GM21515 (cell line): ENCODE measurements around the gene HDAC8.
"Not testable (repeated sequence)": the region's sequence is repeated elsewhere in the genome, so short reads cannot be mapped to it uniquely, and the experiment has no call there.

Experiments
- ATAC-seq: cut with Tn5 transposase; IDR thresholded peaks from one replicate; pipeline ENCODE4 v1.9.1; 2021; ENCODE audit not compliant: unreplicated experiment

The HDAC8 gene

DNA sequence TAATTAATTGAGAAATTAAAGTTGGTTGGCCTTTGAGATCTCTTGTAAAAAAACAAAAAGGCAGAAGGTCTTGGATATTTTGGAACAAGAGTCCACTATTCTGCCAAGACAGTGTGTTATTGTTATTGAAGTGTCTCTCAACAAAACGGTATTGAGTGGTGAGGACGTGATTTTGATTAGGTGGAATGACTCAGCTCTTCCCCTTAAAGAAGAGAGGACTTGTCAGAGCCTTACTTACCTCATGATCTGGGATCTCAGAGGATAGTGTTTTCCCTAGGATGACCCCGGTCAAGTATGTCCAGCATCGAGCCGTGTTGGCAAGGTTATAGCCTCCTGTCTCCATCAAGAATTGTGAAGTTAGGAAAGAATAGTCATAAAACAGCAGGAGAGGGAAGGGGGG, 110.9 kb downstream of the HDAC8 start:
- ATAC-seq = no peak

DNA sequence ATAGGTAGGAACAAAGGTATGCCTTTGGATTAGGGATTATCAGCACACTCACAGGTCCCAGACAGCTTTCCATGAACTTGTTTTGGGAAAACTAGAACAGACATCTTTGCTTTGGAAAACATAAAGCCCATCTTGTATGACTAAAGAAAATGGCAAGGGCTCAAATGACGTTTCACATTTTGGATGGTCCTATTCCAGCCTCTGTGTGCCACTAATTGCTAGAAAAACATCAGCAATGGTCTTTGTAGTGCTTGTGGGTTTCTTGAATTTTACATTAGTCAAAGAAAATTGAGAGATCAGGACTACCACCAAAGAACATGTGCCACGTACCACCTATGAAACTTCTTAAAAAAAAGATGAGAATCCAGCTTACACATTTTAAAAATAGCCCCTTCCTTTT, 111.4 kb downstream of the HDAC8 start:
- ATAC-seq = no peak

DNA sequence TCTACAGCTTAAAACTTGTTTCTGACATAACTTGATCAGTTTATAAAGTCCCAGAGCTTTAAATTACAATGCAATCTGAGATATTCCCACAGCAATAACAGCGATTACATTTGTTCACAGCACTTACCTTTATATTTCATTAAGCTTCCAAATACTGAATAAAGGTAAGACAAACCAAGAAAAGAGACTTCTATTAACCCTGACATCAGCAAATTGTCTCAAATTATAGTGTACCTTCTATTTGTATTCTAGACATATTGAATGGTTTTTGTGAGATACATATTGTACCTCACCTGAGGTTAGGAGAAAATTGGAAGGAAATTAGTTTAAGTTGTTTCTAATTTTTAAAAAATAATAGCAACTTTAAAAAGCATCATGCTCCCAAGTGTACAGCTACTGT, 111.9 kb downstream of the HDAC8 start:
- no peak for ATAC-seq

DNA sequence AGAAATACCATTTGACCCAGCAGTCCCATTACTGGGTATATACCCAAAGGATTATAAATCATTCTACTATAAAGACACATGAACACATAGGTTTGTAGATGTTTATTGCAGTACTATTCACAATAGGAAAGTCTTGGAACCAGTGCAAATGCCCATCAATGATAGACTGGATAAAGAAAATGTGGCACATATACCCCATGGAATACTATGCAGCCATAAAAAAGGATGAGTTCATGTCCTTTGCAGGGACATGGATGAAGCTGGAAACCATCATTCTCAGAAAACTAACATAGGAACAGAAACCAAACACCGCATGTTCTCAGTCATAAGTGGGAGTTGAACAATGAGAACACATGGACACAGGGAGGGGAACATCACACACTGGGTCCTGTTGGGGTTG, 123.6 kb downstream of the HDAC8 start:
- not testable (repeated sequence) for ATAC-seq

DNA sequence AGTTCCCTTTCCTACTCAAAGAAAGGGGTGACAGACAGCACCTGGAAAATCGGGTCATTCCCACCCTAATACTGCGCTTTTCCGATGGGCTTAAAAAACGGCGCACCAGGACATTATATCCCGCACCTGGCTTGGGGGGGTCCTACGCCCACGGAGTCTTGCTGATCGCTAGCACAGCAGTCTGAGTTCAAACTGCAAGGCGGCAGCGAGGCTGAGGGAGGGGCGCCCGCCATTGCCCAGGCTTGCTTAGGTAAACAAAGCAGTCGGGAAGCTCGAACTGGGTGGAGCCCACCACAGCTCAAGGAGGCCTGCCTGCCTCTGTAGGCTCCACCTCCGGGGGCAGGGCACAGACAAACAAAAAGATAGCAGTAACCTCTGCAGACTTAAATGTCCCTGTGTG, 131.9 kb downstream of the HDAC8 start:
- ATAC-seq = not testable (repeated sequence)

DNA sequence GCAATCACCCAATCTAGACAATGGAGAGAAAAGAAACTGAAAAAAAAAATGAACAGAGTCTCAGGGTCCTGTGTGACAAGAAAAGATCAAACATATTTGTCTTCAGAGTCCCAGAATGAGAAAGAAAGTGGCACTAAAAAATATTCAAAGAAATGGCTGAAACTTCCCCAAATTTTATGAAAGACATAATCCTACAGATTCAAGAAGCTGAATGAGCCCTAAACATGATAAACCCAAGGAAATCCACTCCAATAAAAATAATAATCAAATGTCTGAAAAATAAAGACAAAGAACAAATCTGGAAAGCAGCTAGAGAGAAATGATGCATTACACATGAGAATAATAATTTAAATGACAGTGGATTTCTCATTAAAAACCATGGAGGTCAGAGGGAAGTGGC, 136.6 kb downstream of the HDAC8 start:
- no peak for ATAC-seq

DNA sequence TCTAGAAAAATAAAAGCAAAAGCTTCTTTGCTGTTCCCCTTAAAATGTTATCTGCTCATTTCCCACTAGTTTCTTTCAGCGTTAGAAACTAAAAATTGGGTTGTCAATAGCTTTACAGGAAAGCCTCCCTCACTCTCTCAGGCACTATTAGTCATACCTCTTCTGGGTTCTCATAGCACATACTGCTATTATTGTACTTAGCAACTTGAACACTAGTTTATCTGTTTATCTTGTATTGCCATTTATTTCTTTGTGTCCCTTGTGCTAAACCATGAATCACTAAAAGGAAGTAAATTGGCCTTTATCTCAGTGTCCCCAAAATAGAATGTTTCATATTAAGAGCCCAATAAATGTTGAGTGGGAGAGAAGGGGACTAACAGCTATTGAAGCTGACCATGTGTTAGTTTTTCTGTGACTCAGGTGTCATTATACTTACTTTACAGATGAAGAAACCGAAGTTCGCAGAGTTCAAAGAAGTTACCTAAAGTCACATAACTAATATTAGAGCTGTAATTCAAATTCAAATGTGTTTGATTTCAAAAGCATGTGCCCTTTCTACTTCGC, 142.2 kb downstream of the HDAC8 start:
- ATAC-seq = no peak

DNA sequence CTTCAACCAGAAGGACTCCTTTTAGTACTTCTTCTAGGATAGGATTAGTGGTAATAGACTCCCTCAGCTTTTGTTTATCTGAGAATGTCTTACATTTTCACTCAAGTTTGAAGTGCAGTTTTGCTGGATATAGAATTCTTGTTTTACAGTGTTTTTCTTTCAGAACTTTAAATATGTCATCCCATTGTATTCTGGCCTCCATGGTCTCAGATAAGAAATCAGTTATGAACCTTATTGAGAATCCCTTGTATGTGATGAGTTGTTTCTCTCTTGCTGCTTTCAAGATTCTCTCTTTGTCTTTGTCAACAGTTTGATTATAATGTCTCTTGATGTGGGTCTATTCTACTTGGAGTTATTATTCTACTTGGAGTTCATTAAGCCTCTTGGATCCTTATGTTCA, 150.8 kb downstream of the HDAC8 start:
- no peak for ATAC-seq

DNA sequence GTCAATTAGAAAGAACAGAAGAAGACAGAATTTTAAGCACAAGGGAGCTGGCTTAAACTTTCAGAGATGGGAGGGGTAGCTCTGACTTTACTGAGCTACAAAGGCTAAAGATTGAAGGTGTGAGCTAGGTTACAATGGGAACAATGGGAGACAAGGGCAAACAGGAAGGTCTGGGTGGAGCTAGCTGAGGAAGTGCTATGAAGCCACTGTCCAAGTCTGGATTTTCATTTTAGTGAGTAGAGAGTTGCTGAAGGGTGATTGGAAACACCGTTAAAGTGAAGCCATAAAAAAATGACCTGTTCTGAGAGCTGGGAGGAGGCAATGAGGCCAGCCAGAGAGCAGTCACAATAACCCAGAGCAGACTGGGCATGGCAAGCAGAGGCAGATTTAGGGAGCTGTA, 162.7 kb downstream of the HDAC8 start:
- ATAC-seq = no peak

DNA sequence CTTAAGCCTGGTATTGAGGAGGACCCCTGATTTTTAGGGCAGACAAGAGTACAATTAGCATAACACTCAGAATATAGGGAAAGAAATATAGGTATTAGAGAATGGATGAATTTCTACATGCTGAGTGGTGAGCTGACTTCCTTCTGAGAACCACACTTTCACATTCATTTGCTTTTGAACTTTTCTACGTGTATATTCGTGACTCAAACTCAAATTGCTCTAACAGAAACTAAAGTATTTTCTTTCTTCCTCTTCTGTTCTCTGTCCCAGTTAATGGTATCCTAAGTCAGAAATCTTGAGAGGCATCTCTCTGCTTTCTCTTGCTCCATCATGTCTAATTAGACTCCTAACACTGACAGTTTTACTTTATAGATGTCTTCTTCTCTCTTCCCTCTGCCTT, 163.8 kb downstream of the HDAC8 start:
- no peak for ATAC-seq

DNA sequence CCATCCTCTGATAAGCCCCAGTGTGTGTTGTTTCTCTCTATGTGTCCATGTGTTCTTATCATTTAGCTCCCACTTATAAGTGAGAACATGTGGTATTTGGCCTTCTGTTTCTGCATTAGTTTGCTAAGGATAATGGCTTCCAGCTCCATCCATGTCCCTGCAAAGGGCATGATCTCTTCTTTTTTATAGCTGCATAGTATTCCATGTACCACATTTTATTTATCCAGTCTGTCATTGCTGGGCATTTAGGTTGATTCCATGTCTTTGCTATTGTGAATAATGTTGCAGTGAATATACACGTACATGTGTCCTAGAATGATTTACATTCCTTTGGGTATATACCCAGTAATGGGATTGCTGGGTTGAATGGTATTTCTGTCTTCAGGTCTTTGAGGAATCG, 167.5 kb downstream of the HDAC8 start:
- ATAC-seq = not testable (repeated sequence)

DNA sequence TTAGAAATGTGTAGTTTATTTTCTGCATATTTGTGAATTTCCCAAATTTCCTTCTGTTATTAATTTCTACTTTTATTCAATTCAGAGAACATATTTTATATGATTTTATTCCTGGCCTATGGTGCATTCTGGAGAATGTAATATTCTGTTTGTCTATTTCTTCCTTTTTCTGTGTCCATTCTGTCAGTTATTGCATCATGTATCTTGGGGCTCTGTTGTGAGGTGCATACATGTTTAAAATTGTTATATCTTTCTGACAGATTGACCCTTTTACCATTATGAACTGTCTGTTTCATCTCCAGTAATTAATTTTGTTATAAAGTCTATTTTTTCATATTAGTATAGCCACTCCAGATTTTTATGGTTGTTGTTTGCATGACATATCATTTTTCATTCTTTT, 170.0 kb downstream of the HDAC8 start:
- ATAC-seq = no peak

DNA sequence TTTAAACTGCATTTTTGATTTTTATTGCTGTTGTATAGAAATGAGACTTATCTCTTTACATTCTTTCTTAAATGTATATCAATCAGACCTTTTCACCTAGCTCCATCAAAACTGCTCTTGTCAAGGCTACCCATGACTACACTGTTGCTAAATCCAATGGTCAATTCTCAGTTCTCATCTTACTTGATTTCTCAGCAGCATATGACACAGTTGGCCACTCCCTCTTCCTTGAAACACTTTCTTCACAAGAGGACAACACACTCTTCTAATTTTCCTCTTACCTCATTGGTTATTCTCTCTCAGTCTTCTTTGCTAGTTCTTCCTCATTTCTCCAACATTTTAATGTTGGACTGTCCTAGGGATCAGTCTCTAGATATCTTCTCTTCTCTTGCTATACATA, 172.8 kb downstream of the HDAC8 start:
- no peak for ATAC-seq

DNA sequence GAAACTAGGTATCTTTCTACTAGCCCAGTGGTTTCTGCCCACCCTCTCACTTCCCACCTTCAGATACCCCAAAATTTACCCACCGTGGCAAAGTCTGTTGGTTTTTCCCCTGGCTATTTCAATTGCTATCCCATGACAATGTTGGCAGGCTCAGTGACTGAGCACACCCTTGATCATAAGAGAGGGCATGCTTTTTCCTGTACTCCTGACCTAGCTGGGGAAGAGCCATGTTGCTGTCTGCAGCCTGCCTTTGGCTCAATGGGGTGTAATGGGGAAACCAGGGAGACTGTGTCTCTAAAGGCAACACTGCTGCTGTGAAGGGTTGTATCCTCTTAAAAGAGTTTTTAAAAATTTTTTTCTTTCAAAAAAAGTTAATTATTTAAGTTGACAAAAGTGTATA, 176.5 kb downstream of the HDAC8 start:
- no peak for ATAC-seq

DNA sequence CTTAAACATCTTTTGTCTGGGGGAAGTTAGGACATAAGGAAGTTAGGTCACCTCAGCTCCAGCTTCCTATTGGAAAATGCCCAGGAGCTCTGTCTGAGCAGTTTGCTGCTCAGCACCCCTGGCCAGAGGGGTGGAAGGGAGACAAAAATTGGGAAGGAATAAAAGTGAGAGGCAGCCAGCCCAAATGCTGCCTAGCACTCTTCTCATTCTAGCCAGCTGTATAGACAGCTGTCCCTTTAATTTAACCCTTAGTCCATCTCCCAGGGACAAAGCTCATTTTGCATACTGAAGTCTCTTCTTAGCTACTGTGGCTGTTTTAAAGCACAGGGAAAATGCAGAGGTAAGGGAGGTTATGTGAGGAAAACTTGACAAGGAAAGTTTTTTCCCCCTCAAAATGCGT, 177.4 kb downstream of the HDAC8 start:
- ATAC-seq = no peak

DNA sequence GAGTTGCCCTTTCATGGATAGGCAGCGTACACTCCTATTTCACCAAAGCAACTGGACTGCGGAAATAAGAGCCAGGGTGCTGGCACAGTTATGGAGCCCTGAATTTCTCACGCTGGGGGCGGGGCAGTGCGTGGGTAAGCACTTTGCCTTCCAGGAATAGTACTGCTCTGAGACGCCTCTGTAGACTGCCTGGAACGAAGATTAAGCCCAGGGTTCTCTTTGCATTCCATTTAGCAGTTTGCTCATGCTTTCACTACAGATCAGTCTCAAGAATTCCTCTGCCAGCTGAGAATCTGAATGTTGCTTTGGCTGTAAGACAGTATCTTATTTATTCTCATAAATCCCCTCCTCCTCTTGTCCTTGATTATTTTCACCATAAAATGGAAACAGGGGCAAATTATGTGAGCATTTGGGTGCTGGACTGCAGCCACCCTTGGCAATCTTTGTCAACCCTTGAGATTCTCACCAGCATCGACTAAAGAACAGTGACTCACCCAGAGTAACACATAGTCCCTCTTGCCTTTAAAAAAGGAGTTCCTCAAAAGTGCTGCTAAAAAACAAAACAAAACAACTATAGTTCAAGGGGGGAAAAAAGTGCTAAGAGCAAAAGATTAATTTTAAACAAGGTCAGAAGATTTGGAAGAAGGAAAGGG, 178.0 kb downstream of the HDAC8 start:
- ATAC-seq = no peak

DNA sequence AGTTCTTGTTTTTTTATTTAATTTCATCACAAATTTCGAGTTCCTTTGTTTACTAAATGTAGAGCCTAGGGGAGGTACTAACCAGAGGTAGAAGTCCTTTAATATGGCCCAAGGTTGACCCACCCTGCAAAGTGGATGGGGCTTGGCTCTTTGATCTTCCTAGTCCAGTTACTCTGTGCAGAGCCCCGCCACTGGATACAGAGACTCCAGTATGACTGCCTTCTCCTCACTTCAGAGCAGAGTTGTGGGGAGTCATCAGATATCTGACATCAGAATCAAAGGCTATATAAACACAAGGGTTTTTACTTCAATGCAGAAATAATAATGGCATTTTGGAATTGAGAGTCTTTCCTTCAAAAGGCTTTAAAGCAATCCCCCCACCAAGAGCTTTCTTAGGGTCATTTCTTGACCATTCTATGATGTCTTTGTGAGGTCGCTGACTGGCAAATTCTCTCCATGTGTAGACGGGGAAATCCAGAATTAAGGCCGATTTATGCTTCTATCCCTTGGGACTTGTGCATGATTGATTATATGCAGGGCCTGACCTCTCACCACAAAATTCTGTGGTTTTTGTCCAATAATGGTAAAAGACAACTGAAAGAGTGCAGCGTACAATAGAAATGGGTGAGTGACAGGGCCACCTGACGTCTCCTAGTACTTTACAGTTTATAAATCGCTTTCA, 178.7 kb downstream of the HDAC8 start:
- ATAC-seq = no peak

DNA sequence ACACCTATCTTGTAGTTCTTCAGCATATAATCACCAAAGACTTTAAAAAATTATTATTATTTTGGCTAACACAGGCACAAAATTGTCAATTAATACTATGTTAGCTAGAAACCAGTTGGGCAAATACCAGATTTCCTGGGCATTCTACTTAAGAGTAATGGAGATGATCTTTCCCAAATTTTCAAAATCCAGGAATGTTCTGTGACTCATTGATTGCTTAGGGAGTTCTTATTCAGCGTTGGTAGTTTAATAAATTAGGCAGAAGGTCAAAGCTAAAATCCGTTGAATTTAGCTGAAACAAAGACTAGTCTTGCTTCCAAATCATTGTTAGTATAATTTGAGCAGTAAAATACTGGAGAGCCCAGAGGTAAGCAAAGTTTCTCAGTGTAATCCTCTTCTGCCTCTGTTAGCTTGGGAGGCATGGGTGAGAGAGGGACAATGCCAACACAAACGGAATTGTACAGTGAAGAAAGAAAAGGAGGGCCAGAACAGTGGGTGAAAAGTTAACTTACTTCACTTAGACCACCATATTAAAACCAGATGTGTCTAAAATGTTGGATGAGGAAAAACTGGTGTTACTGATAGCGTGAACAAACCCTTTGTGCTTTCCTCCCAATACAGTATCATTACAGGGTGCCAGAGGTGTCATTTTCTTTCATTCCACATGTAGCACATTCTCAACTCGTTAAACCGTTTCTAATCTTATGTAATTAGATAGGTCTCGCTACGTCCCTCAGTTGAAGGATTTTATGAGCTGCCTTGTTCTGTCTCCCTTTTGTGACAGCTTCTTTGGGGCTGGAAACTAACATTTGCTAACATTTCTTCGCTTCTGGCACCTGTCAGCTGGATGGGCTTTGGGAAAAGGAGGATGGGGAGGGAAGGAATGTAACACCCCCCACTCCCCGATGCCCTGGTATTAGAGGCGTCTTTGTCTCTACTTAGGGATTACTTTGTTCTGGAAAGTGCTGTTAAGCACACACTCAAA, 179.5 kb downstream of the HDAC8 start:
- ATAC-seq = no peak

DNA sequence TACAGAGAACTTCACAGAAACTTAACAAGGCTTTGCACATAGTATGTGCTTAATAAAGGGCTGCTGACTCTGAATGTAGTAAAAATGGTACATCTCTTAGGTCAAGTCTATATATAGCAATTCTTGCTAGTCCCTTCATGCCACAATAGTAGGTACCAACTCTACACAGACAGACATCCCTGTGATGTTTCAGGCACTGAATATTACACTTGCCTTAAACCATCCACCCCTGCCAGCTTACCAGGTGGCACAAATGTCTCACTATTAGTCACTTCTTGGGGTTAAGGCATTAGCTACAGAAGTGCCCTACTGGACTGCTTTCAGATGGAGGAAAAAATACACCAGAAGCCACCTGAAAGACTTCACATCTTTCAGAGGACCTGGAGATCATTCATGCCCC, 180.6 kb downstream of the HDAC8 start:
- no peak for ATAC-seq

DNA sequence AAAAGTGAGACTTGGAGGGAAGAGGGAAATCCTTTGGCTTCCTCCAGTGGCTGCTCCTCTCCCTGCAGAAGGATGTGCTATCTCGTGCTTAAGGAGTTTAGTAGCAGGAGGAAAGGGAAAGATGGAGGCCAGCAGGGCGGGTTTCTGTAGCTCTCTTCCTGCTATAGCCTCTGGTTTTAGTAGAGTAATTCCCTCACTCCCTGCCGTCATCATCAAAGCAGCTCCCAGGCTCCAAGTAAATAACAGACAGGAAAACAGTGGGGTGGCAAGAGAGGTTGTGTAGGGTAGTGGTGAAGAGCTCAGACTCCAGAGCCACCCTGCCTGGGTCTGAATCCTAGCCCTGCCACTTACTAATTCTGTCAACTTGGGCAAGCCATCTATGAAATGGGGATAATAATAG, 185.4 kb downstream of the HDAC8 start:
- no peak for ATAC-seq

DNA sequence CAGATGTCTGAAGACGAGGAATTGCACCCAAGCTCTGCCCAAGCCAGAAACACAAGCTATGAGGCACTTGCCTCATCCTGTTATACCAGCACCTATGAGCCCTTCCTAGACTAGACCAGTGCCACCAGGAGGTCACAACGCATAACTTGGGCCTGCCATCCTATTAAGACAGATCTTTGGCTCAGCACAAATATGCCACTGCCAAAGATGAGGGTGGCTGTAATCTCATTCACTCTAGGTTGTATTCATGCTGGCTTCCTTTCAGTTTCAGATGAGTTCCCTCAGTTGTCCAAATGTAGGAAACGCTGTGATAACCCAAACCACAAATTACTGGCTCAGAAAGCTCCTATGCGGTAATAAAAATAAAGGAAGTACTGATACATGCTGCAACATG, 190.4 kb downstream of the HDAC8 start:
- ATAC-seq = no peak
